Bronchial epithelial cell (primary cell): Measurements from ENCODE around the gene HMGXB4. TPM values are rescaled to one million over a fixed set of nuclear protein-coding genes. Genes with fewer than 3 reads are reported as not detected.
A peak's percentile ranks its signal among the peaks of the same experiment; 100 is the strongest.

ENCODE experiments used
- DNase-seq: peaks from one replicate; pipeline ENCODE4 v3.0.0-alpha.2; 2010; ENCODE audit warnings: low read depth
- FAIRE-seq: peaks from 2 replicates; lab custom pipeline; 2011; peaks lifted over from hg19 to GRCh38; lab: Jason Lieb, UNC
- H3K27me3 ChIP-seq: 2 replicates; pipeline ENCODE4 v1.5.1; 2011; ENCODE audit warnings: low read length; ENCODE audit not compliant: control insufficient read depth, insufficient read depth
- H3K36me3 ChIP-seq: 2 replicates; pipeline ENCODE4 v1.5.1; 2011; ENCODE audit warnings: low read length; ENCODE audit not compliant: control insufficient read depth, insufficient read depth
- H3K4me3 ChIP-seq: 2 replicates; pipeline ENCODE4 v1.5.1; 2011; ENCODE audit warnings: mild to moderate bottlenecking, low read depth, low read length, control low read depth
- CTCF ChIP-seq: IDR thresholded peaks from 2 replicates; pipeline ENCODE4 v1.5.1; 2011; ENCODE audit warnings: mild to moderate bottlenecking, moderate library complexity, low read length, control low read depth, inconsistent platforms; ENCODE audit not compliant: insufficient read depth, severe bottlenecking
- total RNA-seq: library from RNA; depleted of rRNA; stranded (reverse); fragments of >200 nt; gene quantifications from 2 replicates; pipeline ENCODE4 v1.2.1, GENCODE V29; 2014

HMGXB4 gene
- total RNA-seq, 1 donor from 2014 or later, result 11.6 TPM

DNA sequence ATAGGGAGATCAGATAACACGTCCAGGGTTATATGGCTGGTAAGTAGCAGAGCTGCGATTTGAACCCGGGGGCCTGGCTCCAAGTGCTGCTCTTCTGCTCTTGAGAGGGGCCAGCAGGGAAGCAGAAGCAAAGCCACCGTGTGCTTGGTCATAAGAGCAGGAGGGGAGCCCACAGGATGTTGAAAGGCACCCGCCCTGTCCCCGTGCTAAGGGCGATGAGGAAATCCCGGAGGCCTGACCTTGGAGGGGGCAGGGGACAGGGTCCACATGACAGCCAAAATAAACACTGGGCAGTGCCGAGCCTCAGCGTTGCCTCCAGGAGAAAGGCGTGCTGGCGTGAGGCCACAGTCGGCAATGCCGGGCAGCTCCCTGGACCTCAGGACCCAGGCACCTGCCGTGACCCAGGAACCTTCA lies 71.2 kb downstream of the HMGXB4 start:
- FAIRE-seq (no peak), DNase-seq (no peak)
- H3K27me3 ChIP-seq, result no peaks in the 10 kb centered on the region
- no peak overlapping the region for H3K4me3 ChIP-seq
- peaks cover 28% of the 10 kb centered on the region for H3K36me3 ChIP-seq
- TF ChIP-seq CTCF, result no peak

- DNase-seq (no peak), FAIRE-seq (no peak)
- Histone ChIP-seq H3K27me3 (no peaks in the 10 kb centered on the region), H3K4me3 (no peak overlapping the region), H3K36me3 (peaks cover 30% of the 10 kb centered on the region)
- TF ChIP-seq CTCF, result no peak
Measured at GRCh38 chr22:35329114-35329847, 72.0 kb downstream of the HMGXB4 start.

GRCh38 chr22:35330258-35330861 lies 73.1 kb downstream of the HMGXB4 start:
- FAIRE-seq (no peak), DNase-seq (peak; percentile 17)
- Histone ChIP-seq H3K36me3 (peaks cover 29% of the 10 kb centered on the region), H3K4me3 (no peak overlapping the region), H3K27me3 (no peaks in the 10 kb centered on the region)
- TF ChIP-seq CTCF, result no peak

DNA sequence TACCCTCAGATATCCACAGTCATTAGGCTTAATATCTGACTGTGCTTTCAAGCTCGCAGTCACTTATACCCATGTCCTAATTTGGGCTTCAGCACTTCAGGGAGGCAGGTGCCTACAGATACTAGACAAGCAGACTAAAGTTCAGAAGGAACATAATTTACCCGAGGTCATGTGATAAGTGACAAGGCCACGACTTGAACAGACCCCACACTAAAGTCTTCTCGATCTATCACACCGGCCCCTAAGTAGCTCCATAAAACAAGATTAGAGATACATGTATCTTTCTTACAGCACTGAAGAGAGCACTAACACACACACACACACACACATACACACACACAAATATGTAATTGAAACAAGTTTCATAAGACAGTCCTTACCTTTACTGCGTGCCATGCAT lies 75.0 kb downstream of the HMGXB4 start:
- H3K4me3 ChIP-seq, result no peak overlapping the region
- FAIRE-seq (no peak), DNase-seq (no peak)
- H3K36me3 ChIP-seq, result peaks cover 34% of the 10 kb centered on the region
- H3K27me3 ChIP-seq, result no peaks in the 10 kb centered on the region
- no peak for TF ChIP-seq CTCF

DNA sequence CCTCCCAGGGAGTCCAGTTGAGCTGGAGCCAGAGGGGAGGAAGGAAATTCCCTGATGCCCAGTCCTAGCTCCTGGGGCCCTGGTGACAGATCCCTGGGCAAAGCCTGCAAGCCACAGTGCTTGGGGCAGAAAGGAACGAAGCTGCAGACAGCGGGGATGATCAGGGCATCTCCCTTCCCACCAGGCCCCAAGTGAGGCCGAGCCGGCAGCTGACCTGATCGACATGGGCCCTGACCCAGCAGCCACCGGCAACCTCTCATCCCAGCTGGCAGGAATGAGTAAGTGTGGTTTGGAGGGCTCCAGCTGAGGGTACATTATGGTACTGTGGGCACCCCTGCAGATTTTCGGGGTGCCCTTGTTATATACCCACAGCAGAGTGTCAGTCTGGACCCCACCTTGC lies 75.9 kb downstream of the HMGXB4 start:
- Histone ChIP-seq H3K36me3 (peaks cover 32% of the 10 kb centered on the region), H3K27me3 (no peaks in the 10 kb centered on the region), H3K4me3 (no peak overlapping the region)
- FAIRE-seq (no peak), DNase-seq (no peak)
- TF ChIP-seq CTCF, result no peak

GRCh38 chr22:35334004-35334403 lies 76.7 kb downstream of the HMGXB4 start:
- Histone ChIP-seq H3K4me3 (no peak overlapping the region), H3K36me3 (peaks cover 29% of the 10 kb centered on the region)
- FAIRE-seq, result no peak

More at GRCh38 chr22:35334004-35334403, 76.7 kb downstream of the HMGXB4 start:
- no peak for TF ChIP-seq CTCF
- no peak for DNase-seq
- no peaks in the 10 kb centered on the region for H3K27me3 ChIP-seq
